HG02678 (cell line): ENCODE measurements around the gene PACS2.

Source experiments
- ATAC-seq: cut with Tn5 transposase; IDR thresholded peaks from one replicate; pipeline ENCODE4 v1.9.1; 2021; ENCODE audit warnings: mild to moderate bottlenecking, moderate library complexity; ENCODE audit not compliant: unreplicated experiment

Gene PACS2

DNA sequence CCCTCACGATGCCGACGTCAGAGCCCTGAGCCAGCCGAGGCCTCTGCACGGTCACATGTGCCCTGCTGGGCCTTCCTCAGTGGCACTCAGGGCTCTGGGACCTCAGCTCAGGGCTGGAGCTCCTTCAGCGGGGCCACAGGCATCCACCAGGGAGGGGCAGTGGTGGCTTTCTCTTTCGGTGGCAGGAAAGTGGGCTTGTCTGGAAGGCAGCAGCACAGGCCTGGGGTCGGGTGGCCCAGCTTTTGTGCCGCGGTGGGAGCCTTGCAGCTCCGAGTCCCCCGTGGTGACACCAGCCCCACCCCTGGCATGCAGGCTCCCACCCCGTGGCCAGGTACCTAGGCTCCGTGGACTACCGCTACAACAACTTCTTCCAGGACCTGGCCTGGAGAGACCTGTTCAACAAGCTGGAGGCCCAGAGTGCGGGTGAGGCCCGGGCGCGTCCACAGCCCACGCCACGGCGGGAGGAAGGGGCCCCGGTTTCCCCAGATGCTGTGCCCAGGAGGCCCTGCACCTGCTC is 69.6 kb downstream of the PACS2 start:
- ATAC-seq = no peak

DNA sequence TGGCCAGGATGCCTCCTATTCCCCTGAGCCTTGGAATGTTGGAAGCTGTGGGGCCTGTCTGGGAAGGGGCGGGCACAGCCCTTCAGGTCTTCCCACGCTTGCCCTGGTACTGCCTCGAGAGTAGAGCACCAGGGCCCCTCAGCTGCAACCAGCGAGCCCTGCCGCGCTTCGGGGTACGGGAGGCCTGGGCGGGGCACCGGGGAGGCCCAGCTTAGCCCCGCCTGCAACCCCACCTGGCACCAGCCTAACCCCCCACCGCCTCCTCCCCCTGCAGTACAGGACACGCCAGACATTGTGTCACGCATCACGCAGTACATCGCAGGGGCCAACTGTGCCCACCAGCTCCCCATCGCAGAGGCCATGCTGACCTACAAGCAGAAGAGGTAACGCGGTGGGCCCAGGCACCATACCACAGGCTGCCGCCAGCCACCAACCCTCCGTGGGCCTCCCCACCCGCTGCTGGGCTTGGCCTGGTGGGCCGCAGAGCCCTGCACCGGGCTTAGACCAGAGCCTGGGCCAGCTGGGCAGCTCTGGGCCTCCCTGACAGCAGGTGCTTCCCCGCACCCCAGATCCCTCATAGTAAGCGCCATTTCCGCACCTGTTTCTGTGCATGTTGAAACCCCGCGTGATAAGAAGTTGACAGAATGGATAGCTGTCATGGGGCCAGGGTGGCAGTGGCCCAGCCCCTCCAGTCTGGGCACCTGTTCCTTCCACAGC is 70.2 kb downstream of the PACS2 start:
- ATAC-seq = no peak

DNA sequence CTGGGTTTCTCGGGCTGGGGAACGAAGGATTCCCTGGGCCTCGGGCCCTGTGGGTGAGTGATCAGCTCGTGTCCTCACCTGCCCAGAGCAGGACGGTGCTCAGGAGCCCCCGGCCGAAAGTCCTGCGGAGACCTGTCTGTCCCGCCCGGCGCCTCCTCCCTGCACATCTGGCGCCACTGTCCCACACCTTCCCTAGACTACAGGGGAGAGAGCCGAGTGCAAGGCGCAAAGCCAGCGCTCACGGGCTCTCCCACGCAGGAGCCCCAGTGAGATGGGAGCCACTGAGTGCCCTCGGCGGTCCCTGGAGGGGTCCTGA is 70.7 kb downstream of the PACS2 start:
- no peak for ATAC-seq

DNA sequence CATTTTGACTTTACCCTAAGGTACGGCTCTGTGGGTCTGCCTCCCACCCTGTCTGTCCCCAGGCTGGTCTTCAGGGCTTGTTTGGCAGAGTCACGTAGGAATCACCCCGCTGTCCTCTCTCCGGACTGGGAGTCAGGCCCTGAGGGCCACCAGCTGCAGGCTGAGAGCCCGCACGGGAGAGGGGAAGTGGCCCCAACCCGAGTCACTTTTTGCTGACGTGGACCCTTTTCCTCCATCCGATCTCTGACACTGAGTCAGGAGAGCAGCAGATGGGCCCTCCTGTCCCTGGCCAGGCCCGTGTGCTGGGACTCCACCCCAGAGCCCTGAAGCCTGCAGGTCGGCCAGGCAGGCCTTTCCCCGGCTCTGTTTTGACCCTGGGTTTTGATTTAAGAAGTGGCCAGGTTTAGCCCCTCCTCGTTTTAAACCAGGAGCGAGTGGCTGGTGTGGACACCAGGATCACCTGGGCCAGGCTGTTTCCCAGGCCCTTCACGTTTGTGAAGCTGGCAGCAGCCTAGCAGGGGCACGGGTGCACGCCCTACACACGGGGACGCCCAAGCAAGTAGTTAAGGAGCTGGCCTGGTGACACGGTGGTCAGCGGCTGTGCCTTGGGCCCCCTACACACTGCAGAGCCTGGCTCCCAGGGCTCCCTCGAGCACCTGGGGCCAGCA is 71.3 kb downstream of the PACS2 start:
- ATAC-seq = no peak

DNA sequence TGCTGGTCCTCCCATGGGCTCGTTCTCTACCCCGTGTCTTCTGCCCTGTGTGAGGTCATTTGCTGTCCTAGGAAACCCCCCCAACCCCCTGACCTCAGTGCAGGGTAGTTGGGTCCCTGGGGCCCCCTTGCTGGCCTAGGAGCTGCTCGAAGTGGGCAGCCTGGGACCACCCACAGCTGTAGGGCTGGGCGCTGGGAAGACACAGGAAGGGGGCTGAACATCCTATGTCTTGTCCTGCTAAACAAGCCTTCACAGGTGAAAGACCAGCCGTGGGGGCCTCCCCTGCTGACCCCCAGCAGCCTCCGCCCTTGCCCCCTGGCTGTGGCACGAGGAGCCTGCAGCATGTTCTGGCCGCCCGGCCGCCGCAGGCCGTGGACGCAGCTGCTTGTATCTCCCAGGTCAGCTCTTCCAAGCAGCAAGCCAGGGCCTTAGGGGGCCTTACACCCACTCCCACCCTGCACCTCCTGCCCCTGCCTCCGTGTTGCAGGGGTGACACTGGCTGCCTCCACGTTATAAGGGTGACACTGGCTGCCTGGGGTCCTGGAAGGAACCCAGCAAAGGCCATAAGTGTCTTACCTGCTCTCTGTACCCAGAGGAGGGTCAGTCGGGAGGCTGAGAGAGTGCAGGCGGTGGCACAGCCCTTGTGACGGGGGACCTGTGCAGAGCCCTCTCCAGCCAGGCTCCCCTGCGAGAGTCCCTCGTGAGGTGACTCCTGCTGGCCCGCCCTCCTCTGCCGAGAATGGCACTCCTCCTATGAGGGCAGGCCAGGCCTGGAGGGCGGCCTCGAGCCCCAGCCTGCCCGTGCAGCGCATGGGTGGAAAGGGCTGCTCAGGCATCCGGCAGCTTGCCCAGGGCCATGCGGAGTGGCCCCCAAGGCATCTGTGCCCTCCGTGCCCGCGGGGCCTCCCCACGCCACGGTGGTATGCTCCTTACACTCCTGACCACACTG is 72.3 kb downstream of the PACS2 start:
- no peak for ATAC-seq

DNA sequence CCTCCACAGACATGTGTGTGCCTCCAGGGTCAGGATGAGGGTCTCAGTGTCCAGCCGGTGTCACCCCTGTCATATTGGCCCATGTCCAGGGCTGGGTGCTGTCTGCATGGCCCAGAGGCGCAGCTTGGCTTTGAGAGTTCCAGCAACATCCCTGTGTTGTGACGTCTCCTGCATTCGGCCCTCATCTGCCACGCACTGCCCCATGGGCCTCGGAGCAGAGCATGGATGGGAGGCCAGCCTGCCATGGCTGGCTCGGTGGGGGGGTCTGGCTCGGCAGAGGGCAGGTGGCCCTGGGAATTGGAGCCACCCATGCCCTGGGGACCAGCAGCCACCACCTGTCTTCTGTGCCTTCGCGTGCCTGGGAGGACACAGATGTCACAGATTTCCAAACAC is 73.0 kb downstream of the PACS2 start:
- no peak for ATAC-seq

DNA sequence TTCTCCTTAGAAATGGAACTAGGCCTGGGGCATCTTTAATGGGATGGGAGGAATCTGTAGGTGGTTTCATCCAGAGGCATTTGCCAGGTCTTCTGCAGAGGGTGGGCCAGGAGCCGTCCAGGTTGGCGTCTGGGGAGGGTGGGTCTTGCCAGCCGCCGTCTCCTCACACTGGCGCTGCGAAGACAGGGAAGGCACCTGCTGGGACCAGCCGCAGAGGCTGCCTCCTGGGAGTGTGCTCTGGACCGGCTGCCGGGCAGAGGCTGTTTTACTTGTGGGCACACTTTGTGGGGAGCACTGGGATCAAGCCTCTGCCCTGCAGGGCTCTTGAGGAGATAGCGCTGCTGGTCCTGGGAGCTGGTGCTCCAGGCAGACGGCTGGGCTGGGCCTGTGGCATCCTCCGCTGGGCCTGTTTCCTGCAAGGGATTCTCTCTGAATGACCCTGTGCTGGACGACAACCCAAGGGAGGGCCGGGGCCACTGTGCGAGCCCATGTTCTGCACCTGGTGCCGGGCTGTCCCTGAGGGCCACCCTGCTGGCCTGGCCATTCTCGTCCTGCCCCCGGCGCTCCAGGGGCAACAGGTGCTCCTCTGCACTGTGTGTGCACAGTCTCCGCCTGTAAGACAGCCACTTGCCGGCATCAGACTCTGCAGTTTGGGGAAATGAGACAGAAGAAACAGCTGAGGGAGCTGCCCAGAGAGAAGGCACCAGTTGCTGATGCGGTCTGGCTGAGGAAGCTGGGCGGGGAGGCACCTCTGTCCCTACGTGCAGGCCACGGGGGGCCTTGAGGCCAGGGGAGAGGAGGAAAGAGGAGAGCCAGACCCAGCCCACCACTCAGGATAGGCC is 73.8 kb downstream of the PACS2 start:
- no peak for ATAC-seq

DNA sequence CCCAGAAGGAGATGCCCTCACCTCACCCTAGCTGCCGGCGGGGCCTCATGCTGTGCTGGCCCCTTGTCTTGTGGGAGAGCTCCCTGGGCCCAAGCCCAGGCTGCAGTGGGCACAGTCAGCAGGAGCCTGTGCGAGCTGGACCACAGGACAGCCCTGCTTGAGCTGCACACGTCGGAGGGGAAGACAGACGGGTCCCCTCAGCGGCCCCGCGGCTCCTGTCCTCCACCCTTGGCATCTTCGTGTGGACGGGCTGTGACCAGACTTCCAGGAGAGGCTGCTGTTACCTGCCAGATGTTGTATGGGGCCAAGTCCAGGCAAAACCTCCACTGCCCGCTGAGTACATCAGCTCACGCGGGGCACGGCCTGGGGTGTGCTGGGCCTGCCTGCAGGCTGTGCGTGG is 74.4 kb downstream of the PACS2 start:
- no peak for ATAC-seq

DNA sequence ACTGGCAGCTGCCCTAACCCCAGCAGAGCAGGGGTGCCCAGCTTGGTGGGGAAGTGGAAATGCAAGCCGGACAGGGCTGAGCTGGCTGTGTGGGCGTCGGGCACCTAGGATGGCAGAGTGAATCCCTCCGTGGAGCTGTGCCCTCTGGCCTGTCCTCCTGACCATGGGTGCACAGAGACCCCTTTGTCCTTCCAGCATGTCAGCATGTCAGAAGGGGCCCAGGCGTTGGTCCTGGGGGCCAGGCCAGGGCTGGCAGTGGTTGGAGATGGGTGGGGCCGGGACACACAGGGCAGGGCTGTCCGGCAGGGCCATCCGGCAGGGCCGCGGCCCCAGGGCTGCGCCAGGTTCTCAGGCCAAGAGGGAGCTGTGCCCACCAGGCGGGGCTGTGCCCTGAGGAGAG is 75.0 kb downstream of the PACS2 start:
- no peak for ATAC-seq

DNA sequence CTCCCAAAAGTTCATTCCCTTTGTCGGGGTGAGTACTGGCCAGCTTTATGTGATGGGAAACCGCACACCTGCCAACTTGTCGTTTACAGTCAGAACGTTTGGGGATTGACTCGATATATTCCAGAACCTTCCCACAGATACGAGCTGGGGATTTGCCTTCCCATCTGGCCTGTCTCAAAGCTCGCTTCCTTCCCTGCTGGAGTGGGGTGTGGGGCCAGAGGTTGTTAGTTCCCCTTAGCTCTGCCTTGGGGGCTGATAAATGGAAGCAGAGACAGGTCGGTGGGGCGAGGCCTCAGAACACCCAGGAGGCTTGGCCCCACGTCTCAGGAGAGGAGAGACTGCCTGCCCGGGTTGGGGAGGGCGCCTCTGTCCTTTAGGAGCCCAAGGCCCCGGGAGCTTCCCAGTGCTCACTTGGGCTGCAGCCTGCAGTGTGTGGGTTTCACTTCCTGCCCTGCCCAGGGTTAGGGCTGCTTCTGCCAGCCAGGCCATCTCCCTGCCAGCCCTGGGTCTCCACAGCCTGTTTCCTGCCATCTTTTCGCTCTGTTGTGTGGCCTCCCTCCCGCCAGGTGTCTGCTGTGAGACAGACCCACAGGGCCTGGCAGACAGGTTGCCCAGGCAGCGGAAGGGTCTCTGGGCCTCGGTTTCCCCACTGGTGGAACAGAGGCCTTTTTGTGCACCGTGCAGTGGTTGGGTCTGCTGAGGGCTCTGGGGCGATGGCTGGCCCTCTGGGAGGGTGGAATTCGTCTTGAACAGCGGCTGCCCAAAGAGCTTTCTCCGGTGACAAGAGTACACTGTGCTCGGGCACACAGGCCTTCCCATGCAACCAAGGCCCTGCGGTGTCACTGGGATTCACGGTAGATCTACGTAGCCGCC is 75.7 kb downstream of the PACS2 start:
- ATAC-seq = no peak

DNA sequence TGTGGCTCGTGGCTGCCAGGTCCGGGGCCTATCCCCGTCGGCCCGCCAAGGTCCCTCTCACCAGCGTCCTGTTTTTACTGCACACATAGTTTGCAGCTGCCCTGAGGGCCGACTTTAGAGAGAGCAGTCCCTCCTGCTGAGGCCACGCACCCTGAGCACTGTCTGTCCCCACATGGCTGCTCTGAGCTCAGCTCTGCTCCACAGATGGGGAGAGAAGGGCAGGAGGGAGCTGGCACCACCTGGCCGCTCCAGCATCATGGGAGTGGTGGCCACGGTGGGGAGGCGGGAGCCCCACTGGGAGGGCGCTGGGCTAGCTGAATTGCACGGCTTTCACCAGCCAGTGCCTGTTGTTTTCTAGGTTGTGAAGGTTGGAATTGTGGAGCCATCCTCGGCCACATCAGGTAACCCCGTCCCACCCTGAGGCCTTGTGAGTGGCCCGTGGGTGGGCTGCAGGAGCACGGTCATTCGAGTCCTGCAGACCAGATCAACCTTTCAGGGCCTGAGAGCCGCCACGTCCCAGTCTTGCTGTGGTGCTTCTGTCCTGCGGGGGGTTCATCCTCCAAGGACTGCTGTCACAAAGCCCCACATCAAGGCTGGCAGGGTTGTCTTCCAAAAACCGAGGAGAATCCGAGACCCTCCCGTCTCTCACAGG is 76.4 kb downstream of the PACS2 start:
- no peak for ATAC-seq

DNA sequence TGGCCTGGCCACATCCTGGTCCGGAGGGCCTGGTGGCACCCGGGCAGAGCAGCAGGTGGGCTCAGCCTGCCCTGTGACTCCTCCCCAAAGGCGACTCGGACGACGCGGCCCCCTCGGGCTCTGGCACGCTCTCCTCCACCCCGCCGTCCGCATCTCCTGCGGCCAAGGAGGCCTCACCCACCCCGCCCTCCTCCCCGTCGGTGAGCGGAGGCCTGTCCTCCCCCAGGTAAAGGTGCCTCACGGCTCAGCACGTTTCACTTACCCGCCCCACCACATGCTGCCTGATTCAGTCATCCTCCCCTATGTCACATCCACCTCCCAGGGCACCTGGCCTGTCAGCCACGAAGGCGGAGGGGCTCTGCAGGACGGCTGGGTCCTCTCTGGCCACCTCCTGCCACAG is 77.0 kb downstream of the PACS2 start:
- no peak for ATAC-seq

DNA sequence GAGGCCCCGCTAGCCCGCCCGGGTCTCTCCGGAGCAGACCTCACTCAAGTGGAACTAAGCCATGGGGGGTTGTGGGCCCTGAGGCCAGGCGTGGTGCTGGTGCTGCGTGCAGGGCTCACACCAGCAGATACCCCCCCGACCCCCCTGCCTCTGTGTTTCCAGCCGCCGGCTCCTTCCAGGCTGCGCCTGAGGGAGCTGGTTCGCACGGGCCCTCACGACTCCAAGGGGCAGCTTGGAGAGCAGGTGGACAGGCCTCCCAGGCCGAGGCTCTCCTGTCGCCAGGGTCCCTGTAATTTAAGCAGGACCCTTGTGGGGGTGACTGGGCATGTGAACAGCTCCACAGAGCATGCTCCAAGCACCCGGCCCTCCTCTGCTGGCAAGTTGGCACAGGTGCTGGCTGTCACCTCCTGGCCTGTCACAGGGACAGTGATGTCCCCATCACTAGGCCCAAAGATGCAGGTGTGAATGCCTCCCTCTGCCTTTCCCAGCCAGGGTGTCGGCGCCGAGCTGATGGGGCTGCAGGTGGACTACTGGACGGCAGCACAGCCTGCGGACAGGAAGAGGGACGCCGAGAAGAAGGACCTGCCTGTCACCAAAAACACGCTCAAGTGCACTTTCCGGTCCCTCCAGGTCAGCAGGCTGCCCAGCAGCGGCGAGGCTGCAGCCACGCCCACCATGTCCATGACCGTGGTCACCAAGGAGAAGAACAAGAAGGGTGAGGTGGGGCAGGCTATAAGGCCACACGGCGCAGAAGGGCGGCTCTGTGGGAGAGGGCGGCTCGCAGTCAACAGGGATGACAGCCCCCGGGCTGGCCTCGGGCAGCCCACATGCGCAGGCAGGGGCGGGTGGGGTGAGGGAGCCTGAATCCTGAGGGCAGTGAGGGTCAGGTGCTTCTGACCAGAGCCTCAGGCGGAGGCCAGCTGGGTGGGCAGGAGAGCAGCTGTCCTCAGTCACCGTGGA is 77.9 kb downstream of the PACS2 start:
- no peak for ATAC-seq

DNA sequence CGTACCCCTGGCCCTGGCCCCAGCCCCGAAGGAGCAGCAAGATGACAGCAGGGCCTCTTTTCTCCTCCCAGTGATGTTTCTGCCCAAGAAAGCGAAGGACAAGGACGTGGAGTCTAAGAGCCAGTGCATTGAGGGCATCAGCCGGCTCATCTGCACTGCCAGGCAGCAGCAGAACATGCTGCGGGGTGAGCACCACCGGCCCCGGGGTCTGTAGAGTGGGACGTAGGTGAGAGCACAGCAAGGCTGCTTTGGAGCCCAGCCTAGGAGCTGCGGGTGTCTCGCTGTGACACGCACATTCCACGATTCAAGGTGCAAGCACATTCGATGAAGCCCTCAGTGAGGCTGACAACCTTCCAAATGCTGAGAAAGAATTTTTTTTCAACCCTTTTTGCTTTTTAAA is 78.6 kb downstream of the PACS2 start:
- no peak for ATAC-seq

DNA sequence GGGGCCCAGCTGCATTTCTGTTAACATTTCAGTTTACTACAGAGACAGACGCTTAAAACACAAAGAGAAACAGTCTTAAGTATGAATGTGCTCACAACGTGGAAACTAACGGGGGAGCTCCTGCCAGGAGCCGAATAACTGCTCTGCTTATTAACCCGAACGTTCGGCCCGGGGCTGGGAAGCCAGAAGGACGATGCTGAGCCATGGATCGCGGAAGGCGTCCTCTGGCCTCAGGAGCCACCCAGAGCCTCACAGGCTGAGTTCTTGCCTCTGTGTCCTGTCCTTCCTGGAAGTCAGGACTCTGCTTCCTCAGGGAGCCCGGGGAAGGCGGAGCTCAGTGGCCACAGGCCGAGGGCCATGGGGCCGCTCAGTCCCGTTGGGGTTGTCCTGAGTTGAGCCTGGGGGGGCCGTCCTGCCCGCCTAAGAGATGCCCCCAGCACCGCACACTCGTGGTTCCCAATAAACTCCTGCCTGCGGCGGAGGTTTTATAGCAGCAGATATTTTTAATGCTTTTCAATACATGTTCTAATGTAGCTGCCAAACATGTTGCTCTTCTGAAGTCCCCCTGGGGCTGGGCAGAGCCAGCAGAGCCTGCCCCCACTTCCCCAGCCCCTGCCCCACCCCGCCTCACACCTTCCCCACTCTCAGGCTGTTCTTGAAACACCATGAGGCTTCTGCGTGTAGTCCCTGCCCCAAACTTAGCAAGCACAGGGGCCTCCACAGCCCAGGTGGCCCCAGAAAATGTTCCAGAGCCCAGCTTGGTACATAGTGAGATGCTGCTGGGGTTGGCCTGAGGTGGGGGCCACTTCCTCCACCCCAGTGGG is 80.4 kb downstream of the PACS2 start:
- ATAC-seq = no peak

DNA sequence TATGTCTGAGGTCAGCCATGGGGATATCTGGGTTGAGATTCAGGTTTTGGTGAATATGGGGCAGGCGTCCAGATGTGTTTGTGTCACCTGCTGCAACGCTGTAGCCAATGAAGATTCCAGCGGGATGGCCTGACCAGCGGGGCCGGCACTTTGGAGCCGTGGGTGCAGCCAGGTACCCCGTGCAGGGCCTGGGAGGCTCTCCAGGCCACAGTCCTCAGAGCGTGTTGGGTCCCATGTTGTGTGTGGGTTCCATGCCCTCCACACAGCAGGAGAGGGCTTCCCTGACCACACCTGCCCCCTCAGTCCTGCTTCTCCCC is 80.9 kb downstream of the PACS2 start:
- no peak for ATAC-seq

DNA sequence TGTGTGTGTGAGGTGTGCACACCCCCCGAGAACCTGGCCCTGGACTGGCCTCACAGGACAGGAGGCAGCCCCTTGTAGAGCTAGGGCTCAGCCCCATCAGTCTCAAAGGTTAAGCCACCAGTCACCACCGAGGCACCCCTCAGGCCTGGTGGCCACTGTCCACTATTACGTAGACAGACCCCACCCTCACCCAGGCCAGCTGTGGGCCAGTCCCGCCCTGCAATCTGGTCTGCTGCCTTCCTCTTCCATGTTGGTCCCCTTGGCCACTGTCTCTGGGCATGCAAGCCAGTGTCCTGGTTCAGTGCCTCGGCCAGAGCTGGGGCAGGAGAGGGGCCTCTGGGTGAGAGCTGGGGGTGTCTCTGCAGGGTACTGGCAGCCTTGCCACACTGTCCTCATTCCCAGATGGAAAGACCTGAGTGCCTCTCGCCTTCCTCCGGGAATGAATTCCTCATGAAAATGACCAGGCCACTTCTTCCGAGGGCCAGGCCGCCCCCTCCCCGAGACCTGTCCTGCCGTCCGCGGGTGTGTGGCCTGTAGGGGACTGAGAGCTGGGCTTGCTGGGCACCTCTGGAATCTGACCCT is 82.9 kb downstream of the PACS2 start:
- no peak for ATAC-seq
